ENCODE measurements around the gene GATAD2A.

The GATAD2A gene

DNA sequence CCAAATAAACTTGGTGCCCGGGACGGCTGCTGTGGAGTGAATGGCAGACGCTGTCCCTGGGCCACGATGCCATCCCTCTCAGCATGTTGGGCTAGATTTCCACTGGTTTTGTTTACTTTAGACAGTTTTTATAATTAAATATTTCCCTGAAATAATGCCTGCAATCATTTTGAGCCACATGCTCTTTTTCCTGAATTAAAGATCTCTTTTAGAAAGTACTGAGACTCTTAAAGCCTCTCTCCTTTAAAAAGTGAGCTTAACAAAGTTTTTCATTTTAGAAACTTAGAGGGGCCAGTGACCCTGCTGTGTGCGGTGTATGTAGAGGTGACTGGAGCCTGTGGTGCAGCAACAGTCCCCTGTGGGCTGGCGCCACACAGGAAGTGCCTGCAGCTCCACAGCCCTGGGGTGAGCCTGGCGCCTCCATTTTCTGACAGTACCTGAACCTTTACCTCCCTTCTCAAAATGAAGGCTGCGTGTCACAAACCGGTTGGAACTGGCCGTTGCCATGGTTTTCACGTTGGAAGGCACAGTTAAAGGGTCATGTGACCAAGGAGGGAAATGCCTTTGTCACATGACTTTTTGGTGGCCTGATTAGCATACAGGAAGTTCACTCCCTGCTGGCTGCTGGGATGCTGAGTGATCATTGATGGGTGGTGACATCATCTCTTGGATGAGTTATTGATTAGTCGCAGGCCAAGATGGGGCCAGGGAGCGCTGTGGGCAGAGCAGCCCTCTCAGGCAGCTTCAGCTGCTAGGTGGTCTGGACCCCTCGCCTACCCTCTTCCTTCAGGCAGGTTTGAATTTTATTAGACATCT lies 83.6 kb downstream of the GATAD2A start:
- DNase-seq (ENCODE audit: low spot score), result peak; percentile 93

DNA sequence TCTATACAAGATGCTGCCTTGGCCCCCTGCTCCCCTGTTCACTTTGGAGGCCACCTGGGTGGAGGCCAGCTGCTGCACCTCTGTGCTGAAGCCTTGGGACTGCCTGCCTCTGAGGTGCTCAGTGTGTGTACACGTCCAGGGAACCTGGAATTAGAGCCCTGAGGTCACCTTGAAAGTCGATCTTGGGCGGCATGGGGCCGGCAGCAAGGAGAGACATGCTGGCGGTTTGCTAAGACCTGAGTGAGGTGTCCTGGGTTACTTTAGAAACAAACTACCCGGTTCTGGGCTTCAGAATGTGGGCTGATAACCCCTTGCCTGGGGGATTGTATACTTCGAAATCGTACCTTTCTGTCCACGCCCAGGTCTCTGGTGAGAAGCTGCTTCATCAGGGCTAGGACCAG lies 84.3 kb downstream of the GATAD2A start:
- no peak for DNase-seq (ENCODE audit: low spot score)

DNA sequence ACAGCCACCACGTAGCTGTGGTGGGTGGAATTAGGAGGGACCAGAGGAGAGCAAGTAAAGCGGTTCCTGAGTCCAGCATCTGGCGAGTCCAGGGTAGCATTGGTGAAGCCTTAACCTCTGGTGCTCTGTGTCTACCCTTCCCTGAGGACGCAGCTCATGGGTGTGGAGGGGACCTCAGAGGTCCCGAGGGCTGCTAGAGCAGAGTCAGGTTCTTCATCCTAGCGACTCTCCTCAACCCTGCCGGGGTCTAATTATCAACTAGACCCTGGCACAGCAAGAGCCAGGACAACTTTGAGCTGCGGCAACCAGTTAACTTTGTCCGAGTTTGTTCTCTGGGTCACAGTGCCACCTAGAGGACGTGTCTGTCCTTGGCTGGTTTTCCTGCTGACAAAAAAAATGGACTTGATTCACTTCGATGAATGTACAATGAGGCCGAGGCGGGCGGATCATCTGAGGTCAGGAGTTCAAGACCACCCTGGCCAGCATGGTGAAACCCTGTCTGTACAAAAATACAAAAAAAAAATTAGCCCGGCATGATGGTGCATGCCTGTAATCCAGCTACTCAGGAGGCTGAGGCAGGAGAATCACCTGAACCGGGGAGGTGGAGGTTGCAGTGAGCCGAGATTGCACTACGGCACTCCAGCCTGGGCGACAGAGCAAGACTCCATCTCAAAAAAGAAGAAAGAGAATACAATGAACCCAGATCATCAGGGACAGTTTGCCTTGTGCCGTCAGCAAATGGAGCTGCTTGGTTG lies 84.9 kb downstream of the GATAD2A start:
- DNase-seq (ENCODE audit: low spot score), result peak; percentile 87

DNA sequence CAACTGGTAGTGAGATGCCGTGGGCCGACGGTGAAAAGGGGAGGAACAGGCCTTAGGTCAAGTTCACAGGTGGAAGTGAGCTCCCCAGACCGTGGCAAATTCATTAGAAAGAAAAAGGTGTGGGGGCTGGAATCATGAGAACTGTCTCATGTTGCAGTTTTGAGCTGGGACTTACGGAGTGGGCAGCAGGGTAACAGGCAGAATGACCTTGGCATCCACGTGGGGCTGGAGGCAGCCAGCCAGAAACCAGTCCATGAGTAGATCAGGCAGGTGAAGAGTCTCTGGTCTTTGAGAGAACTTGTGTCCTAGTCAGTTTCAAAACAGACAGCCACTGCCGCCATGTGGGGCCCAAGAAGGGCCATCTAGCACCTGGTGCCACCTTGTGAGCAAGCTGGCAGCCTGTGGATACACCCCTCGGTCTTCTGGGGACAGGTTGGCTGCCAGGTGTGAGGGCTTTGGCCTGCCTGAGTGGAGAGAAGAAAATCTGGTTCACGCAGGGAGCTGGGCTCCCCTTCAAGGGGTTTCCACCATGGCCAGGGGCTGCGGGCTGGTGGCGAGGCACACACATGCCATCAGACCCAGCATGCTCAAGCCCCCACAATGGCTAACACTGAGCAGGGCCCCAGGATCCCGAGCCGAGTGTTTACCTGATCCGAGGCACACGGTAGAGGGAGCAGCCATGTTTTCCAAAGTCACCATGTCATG lies 86.0 kb downstream of the GATAD2A start:
- no peak for DNase-seq (ENCODE audit: low spot score)

DNA sequence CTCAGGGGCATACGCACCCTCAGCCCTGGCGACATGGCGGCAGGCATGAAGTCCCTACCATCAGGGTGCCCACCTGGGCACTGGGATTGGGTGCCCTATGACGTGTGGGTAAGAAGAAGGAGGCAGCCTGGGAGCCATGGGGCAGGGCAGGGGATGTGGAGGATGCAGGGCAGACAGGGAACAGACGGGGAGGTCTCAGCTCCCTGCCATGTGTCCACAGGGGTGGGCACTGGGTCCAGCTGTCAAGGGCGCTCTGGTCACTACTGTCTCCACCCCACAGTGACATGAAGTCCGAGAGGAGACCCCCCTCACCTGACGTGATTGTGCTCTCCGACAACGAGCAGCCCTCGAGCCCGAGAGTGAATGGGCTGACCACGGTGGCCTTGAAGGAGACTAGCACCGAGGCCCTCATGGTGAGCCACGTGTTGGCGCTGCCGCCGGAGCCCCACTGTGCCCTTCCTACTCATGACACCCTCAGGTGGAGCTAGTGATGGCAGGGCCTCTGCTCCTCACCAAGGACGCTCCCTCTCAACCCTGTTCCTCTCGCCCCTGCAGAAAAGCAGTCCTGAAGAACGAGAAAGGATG lies 86.6 kb downstream of the GATAD2A start:
- DNase-seq (ENCODE audit: low spot score), result no peak

DNA sequence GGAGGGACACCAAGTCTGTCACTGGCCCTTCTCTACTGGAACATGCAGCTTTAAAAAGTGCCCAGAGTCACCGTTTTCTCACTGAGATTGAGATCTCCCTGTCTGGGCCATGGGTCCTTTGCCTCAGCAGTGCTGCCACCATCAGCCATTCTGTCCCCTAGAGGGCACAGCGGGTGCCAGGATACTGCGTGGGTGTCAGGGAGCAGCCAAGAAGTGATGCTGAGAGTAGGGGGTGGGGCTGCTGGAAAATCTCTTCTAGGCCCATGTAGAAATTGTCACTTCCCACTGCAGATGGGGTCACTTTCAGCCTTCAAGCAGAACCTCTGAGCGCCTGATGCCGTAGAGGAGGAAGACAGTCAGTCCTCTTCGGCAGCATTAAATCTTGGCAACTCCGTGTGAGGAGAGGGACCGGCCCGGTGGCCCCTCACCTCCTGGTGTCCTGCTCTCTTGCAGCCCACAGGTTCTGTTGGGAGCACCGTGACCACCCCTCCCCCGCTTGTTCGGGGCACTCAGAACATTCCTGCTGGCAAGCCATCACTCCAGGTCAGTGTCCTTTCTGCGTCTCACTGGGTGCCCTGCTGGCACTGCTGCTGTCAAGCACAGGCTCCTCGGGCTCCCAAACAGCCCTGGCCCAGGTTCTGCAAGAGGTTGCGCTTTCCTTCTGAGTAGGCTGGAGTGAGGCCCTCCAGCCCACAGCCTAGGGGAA lies 88.5 kb downstream of the GATAD2A start:
- DNase-seq (ENCODE audit: low spot score), result no peak

DNA sequence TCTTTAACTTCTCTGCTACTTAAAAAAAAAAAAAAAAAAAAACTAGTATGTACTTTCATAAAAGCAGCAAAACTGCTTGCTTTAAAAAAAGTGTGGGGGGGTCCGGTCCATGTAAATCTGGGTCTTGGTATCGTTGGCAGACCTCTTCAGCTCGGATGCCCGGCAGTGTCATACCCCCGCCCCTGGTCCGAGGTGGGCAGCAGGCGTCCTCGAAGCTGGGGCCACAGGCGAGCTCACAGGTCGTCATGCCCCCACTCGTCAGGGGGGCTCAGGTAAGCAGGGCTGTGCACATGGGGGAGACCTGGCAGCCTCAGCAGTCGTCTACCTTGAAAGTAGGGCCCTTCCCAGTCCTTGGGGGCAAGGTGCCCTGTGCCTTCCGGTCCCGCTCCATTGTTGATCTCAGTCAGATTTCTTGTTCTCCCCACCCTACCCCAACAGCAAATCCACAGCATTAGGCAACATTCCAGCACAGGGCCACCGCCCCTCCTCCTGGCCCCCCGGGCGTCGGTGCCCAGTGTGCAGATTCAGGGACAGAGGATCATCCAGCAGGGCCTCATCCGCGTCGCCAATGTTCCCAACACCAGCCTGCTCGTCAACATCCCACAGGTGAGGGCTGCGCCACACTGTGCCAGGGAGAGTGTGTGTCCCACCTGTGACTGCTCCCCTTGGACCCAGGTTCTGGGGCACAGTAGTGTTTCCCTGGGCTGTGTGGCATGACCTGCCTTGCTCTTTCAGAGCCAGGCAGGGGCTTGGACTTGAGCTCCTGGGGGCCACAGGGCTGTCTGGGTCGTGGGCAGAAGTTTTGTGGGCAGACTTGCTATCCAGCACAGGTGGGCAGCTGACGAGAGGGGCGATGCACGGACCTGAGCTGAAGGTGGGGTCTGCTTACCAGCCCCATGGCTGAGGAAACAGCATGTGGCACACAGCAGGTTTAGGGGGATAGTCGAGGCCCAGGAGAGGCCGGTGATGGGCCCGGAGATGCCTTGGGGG lies 90.4 kb downstream of the GATAD2A start:
- DNase-seq (ENCODE audit: low spot score), result no peak

DNA sequence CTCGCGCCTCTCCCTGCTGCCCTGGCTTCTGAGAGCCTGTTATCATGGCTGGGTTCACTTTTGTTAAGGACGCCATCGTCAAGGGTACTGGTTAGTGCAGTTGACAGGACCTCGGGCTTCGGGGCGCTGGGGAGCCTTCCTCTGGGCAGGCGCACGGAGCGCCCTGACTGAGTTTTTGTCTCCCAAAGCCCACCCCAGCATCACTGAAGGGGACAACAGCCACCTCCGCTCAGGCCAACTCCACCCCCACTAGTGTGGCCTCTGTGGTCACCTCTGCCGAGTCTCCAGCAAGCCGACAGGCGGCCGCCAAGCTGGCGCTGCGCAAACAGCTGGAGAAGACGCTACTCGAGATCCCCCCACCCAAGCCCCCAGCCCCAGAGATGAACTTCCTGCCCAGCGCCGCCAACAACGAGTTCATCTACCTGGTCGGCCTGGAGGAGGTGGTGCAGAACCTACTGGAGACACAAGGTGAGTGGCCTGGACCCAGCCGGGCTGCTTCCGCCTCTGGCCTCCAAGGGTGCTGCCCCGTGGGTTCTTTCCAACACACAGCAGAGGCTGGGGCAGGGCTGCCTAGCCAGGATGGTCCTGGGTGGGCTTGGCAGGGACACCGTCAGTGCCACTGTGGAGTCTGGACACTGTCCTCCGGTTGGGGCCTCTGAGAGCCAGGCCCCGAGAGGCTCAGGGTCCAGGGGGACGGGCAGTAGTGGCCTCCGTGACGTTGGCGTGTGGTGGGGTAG lies 92.9 kb downstream of the GATAD2A start:
- DNase-seq (ENCODE audit: low spot score), result no peak

DNA sequence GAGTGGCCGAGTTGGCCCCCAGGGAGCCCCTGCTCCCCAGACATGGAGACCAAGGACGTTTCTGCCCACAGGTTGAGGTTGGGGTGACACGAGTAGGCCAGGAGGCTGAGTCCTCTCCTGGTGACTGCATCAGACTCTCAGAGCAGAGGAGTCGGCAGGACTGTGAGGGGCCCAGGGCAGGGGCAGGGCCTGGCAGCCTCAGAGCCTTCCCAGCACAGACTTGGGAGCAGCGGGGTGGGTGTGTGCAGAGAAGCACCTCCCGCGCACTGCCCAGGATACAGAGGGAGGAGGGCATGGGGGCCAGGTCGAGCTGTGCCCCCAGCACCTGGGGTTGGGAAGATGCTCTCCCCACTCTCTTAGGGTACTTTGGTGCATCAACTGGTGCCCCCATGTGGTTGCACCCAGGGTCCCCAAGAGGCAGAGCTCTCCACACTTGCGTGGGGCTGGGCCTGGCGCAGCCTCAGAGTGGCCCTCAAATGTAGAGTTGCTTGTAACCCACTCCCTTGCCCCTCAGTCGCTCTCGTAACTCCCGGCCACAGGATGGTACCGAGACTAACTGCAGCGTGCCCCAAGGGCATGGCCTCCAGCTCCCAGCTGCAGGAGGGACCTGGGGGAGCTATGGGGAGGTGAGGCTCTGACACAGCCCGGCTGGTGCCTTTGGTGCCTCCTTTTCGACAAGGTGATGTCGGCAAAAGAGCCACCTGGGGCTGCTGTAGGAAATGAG lies 94.0 kb downstream of the GATAD2A start:
- DNase-seq (ENCODE audit: low spot score), result no peak

DNA sequence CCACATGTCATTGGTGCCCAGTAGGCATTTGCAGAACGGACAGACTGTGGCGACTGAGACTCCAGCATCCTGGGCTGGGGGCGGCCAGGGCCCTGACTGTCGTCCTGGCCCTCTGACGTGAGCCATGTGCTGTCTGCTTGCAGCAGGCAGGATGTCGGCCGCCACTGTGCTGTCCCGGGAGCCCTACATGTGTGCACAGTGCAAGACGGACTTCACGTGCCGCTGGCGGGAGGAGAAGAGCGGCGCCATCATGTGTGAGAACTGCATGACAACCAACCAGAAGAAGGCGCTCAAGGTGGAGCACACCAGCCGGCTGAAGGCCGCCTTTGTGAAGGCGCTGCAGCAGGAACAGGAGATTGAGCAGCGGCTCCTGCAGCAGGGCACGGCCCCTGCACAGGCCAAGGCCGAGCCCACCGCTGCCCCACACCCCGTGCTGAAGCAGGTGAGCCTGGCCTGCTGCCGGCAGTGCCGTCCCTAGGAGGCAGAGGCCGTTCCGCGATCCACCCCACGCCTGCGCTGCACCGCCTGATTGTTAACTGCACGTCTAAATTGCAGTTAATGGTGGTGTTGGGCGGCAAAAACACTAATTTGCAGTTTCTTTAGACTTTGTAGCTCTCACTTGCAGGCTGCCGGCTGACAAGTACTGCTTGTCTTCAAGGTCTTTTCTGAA lies 95.6 kb downstream of the GATAD2A start:
- no peak for DNase-seq (ENCODE audit: low spot score)

DNA sequence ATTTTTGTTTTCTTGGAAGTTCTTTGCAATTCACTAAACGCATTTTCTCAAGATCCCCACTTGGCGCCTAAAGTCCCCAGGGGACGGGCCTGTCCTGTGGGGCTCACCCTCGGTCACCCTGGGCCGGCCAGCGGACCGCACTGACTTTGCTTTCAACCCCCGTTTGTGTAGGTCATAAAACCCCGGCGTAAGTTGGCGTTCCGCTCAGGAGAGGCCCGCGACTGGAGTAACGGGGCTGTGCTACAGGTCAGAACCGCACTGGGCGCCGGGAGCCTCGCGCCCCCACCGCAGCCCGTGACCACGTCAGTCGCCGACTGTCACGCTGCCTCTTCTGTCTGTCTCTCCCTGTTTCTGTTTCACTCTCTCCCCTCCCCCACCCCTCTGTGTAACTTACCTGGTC lies 96.3 kb downstream of the GATAD2A start:
- DNase-seq (ENCODE audit: low spot score), result no peak

DNA sequence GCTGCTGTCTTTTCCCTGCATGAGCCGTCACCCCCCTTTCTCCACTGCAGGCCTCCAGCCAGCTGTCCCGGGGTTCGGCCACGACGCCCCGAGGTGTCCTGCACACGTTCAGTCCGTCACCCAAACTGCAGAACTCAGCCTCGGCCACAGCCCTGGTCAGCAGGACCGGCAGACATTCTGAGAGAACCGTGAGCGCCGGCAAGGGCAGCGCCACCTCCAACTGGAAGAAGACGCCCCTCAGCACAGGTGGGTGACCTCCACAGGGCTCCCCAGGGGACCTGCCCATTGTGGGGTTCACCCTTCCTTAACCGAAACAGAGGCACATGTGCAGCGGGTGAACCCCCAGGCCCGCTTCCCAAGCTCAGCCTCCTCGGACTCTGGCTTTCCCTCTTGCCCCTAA lies 96.8 kb downstream of the GATAD2A start:
- no peak for DNase-seq (ENCODE audit: low spot score)

DNA sequence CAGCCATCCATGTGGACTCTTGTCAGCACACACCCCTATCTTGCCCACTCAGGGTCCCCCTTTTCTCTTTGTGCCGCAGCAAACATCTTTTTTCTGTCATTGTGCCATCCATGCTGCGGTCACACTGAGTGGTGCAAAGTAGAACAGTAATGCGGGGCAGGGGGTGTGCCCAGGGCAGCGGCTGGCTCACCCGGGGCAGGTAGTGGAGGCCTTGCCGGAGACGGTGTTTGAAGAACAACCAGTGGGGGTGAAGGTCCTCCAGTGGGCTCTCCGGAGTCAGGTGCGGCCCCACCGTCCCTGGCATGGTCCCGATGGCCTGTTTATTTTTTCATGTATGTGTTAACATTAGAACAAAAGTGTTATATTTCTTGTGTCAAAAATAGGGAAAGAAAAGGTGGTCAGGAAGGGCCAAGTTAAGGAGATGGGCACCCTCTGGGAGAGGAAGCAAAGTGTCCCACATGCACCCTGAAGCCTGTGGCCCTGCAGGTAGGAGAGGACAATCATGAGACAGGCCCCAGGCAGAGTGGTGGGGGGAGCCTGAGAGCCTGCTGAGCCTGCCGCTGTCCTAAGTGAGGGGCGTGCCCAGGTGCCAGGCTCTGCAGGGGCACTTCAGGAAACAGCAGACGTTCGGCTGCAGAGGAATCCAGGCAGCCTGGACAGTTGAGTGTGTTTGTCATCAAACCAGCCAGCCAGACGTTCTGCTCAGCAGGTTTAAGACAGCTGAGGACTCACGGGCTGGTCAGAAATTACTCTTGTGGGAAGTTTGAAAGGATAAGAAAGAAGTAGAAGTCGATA lies 97.5 kb downstream of the GATAD2A start:
- no peak for DNase-seq (ENCODE audit: low spot score)

DNA sequence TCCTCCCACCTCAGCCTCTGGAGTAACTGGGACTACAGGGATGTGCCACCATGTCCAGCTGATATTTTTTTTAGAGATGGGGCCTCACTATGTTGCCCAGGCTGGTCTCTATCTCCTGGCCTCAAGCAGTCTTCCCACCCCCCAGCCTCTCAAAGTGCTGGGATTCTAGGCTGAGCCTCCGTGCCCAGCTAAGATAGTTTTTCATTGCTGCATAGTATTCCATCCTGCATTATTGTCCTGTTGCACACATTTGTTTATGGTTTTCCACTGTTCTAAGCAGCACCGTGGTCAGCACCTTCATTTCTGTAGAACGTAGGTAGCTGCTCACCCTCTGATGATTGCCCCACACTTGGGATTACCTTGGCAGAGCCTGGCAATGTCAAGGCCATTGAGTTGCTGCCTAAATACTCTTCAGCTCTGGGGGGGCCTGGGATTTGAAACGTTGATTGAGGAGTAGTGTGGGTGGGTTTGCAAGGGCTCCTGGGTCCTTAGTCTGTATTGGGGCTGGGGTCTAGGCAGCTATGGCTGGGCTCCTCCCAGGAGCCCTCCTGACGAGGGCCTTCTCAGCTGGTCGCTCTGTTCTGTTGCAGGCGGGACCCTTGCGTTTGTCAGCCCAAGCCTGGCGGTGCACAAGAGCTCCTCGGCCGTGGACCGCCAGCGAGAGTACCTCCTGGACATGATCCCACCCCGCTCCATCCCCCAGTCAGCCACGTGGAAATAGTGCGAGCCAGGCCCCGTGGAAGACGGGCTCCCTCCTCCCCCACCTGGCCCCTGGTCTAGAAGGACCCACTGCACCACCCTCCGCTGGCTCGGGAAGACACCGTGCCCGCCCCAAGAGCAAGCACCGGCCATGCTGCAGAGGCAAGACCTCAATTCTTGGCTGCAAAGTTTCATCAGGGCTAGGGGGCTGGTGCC lies 99.5 kb downstream of the GATAD2A start:
- no peak for DNase-seq (ENCODE audit: low spot score)

DNA sequence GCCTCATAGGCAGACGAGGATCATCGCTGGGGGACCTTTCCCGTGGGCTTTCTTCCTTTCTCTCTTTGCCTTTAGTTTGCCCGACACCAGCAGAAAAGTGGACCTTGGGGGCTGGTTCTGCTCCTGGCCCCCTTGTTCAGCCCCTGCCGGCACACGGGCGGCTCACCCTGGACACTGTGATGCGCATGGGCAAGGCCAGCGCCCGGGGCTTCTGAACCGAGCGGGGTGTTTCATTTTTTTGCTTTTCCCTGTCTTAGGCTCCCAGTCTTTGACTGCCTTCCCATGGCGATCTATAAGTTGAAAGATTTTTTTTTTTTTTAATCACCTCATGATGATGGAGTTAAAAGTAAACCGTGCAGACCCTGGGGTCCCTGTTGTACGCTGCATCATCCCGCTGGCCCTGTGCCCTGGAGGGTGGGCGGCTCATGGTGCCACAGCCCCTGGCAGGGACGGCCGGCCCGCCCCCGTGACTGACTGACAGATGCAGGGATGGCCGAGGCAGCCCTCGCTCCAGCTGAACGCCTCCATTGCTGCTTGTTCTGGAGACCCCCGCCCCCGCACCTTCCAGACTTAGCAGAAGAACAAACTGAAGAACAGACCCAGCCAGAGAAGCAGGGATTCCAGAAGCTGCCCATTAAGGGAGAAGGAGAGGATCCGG lies 100.3 kb downstream of the GATAD2A start:
- DNase-seq (ENCODE audit: low spot score), result no peak

DNA sequence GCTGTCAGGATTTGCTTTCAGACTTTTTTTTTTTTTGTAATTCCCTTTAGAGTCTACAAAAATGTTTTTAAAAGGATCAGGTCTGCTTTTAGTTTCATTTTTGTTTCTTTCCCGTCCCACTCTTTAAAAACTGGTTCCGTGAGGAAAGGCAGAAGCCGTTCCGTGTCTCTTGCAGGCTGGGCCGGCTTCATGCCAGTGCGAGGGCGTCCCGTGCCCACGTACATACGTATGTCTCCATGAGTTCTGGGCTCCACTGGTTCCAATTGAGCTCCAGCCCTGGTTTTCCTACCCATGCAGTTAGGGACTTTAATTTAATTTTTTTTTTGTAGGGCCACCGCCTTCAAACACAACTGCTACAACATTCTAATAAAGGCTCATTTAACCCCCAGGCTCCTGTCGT lies 101.1 kb downstream of the GATAD2A start:
- DNase-seq (ENCODE audit: low spot score), result no peak

Data from AG20443 (cell line).